Measurements from ENCODE around the gene ITIH5.

ITIH5 gene

DNA sequence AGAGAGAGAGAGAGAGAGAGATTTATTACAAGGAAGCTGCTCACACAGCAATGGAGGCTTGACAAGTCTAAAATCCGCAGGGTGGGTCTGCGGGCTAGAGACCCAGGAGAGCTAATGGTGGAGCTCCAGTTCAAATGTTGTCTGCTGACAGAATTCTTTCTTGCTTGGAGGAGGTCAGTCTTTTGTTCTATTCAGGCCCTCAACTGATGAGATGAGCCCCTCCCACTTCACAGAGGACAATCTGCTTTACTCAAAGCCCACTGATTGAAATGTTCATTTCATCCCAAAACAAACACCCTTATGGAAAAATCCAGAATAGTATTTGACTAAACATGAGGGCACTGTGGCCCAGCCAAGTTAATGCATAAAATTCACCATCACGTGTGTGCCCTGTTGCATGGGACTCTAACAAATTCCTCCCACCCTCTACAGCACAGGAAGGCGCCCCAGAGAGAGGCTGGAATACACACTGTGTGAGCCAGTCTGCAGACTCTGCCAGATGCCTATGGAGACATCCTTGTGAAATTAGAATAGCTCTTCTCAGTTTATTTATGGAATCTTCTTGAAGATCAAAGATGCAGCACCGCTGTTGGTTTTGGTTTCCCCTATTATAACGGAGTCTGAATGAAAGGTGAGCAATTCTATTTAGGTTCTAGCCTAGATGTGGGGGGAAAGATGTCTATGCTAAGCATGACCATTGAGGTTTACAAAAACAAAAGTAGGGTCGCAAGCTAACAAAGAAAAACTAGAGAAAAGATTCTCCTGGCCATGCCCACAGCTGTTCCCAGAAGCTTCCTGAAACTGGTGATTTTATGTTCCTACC lies 132.9 kb downstream of the ITIH5 start:
- Histone ChIP-seq H3K4me3 (no peak overlapping the region), H3K27ac (no peak overlapping the region)
- TF ChIP-seq, protein P1, sequence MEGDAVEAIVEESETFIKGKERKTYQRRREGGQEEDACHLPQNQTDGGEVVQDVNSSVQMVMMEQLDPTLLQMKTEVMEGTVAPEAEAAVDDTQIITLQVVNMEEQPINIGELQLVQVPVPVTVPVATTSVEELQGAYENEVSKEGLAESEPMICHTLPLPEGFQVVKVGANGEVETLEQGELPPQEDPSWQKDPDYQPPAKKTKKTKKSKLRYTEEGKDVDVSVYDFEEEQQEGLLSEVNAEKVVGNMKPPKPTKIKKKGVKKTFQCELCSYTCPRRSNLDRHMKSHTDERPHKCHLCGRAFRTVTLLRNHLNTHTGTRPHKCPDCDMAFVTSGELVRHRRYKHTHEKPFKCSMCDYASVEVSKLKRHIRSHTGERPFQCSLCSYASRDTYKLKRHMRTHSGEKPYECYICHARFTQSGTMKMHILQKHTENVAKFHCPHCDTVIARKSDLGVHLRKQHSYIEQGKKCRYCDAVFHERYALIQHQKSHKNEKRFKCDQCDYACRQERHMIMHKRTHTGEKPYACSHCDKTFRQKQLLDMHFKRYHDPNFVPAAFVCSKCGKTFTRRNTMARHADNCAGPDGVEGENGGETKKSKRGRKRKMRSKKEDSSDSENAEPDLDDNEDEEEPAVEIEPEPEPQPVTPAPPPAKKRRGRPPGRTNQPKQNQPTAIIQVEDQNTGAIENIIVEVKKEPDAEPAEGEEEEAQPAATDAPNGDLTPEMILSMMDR (IDR thresholded peaks at IDR 0.05) = no peak
- no peak for DNase-seq (ENCODE audit: low spot score)

DNA sequence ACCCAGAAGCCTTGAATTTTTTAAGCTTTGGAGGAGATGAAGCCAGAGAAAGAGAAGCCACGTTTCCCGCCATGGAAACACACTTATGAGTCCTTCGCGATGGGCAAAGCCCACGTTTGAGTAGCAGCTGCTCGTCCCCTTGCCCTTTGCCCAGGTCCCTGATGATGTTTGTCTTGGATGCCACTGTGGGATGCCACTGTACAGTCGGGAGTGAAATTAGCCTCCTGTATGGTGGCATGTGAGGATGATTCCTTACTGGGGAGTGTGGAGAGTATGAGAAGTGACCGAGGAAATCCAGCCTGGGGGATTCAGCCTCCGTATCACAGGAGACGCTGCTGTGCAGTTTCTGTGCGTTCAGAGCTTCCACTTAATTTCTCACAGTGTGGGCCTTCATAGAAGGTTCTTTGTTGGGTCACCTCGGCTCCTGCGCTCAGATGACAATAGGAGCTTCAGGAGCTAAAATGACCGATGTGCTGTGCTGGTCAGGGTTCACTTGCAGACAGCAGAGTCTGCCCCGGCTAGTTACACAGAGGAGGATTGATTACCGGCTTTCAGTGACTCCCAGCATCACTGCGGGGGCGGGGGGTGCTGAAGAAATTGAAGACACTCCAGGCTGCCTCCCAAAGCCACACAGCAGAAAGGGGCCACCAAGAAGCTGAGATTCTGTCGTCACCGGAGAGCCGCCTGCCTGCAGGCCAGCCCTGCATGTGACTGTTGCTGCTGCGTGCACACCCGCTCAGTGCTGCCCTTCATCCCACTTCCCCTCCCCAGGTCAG lies 133.9 kb downstream of the ITIH5 start:
- no peak overlapping the region for H3K4me3 ChIP-seq
- no peak for DNase-seq (ENCODE audit: low spot score)

DNA sequence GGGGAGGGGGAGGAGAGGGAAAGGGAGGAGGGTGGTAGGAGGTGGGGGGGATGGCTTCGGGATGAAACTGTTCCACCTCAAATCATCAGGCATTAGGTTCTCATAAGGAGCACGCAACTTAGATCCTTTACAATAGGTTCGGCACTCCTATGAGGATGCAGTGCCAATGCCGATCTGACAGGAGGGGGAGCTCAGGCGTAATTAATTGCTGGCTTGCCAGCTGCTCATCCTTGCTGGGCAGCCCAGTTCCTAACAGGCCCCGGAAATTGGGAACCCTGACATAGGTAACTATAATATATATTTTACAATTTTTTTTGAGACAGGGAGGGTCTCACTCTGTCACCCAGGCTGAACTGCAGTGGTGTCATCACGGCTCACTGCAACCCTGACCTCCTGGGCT lies 137.1 kb downstream of the ITIH5 start:
- no peak overlapping the region for H3K27ac ChIP-seq
- DNase-seq (ENCODE audit: low spot score) = no peak
- H3K4me3 ChIP-seq = no peak overlapping the region
- TF ChIP-seq, protein P1 (IDR thresholded peaks at IDR 0.05) = no peak

More for the DNA sequence above, 133.9 kb downstream of the ITIH5 start:
- no peak overlapping the region for H3K27ac ChIP-seq
- TF ChIP-seq, protein P1 (IDR thresholded peaks at IDR 0.05) = no peak

DNA sequence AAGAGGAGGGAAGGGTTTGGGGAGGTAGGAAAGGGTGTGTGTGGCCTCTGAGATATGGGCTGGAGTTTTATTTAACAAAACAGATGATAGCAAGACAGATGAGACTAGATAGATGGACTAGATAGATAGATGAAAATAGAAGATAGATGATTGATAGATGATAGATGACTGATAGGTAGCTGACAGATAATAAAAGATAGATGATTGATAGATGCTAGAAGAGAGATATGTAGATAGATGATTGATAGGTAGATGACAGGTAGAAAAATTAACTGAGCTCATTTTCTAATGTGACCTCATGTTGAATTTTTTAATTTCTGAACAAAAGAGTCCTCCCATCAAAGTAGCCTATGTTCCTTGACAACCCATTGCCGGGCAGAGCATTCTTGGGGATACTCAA lies 139.3 kb downstream of the ITIH5 start:
- TF ChIP-seq, protein P1 (IDR thresholded peaks at IDR 0.05) = no peak
- no peak for DNase-seq (ENCODE audit: low spot score)
- H3K4me3 ChIP-seq = no peak overlapping the region
- H3K27ac ChIP-seq = no peak overlapping the region

DNA sequence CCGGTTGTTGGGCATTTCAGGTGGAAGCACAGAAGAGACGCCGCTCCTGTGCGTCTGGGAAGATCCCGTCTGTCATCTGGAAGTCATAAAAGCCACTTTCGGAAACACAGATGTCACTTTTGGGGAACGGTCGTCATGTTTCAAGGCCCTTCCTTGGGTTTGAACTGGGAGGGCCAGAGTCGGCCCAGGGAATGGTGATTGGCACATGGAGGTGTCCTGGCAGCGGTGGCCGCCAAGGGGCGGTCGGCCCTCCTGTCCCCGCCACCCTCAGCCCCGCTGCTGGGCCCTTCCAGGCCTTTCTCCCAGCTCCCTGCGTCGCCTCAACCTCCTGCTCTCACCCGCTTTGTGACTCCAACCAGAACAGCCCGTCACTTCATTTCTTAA lies 140.8 kb downstream of the ITIH5 start:
- TF ChIP-seq, protein P1 (IDR thresholded peaks at IDR 0.05) = no peak
- Histone ChIP-seq H3K4me3 (no peak overlapping the region), H3K27ac (no peak overlapping the region)
- no peak for DNase-seq (ENCODE audit: low spot score)

DNA sequence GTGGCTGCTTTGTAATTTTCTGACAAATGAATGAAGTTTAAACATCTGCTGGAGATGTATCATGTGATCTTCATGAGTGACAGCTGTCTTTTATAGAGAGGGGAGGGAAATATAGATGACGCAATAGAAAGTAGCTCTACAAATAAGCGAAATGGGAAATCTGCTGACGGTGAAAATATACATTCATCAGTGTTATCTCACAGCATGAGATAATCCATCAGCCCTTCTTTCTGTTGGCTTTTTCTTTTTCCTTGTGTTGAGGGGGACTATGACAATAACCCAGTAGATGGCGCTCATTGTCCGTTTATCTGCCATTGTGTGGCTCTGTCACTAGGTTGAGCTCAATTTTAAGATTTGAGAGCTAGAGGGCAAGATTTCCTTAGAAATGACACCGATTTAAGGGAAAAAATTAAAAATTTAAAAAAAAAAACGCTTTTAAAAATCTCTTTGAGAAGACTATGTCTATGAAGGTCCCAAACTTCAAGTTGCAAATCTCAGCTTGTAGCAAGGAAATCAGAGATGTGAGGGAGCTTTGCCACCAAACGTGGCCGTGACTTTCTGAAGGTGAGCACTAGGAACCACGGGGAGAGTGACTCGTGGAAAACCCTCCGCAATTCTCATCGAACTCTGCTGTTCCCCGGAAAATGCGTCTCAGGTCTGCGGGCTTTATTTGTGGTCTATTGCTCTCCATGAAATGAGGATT lies 141.3 kb downstream of the ITIH5 start:
- no peak overlapping the region for H3K4me3 ChIP-seq
- TF ChIP-seq, protein P1 (IDR thresholded peaks at IDR 0.05) = peak; percentile 82
- no peak for DNase-seq (ENCODE audit: low spot score)
- no peak overlapping the region for H3K27ac ChIP-seq
